CD4-positive, CD25-positive, alpha-beta regulatory T cell (primary cell): ENCODE data around the gene LAGE3. TPM values are rescaled to one million over a fixed set of nuclear protein-coding genes. Genes with fewer than 3 reads are reported as not detected.
A peak's percentile ranks its signal among the peaks of the same experiment; 100 is the strongest.

Experiments
- ATAC-seq, 2 donors: fragments of 150-1000 bp; cut with Tn5 transposase; one replicate each; pipeline ENCODE4 v1.10.0; 2021; ENCODE audit warnings: low read depth in 2 of 2, moderate number of reproducible peaks in 2 of 2, moderate library complexity in 1 of 2
- DNase-seq, 3 donors: peaks; one replicate each; pipeline versions ENCODE4 v3.0.0 to v3.0.0-alpha.2; 2012 to 2022; ENCODE audit warnings: mixed read lengths in 1 of 3
- H3K27ac ChIP-seq: one replicate; pipeline ENCODE4 v1.7.0; 2013; ENCODE audit warnings: mild to moderate bottlenecking, low read length; ENCODE audit not compliant: insufficient read depth, poor library complexity, severe bottlenecking
- H3K27me3 ChIP-seq: one replicate; pipeline ENCODE4 v1.7.0; 2013; ENCODE audit warnings: low read length; ENCODE audit not compliant: control insufficient read depth, insufficient read depth
- H3K36me3 ChIP-seq: one replicate; pipeline ENCODE4 v1.7.0; 2013; ENCODE audit warnings: mild to moderate bottlenecking, low read length, moderate library complexity; ENCODE audit not compliant: control insufficient read depth, insufficient read depth
- H3K4me1 ChIP-seq: 2 replicates; pipeline ENCODE4 v1.7.0; 2013; ENCODE audit warnings: mild to moderate bottlenecking, low read length; ENCODE audit not compliant: insufficient read depth, control insufficient read depth, poor library complexity, severe bottlenecking
- H3K4me3 ChIP-seq: one replicate; pipeline ENCODE4 v1.7.0; 2013; ENCODE audit warnings: low read depth, mild to moderate bottlenecking, low read length, moderate library complexity
- H3K9me3 ChIP-seq, 2 experiments: 1 replicate in 1 of 2; 2 replicates in 1 of 2; pipeline ENCODE4 v1.7.0; 2013; ENCODE audit warnings: low read length in 2 of 2, mild to moderate bottlenecking in 1 of 2, moderate library complexity in 1 of 2; ENCODE audit not compliant: control insufficient read depth in 2 of 2
- H3K27ac Mint-ChIP-seq, 3 donors: one replicate each; pipeline ENCODE4 v1.8.0; 2020 to 2022; ENCODE audit warnings: mild to moderate bottlenecking in 3 of 3, mixed read lengths in 3 of 3, moderate library complexity in 2 of 3
- H3K27me3 Mint-ChIP-seq: one replicate; pipeline ENCODE4 v1.8.0; 2022; ENCODE audit warnings: mild to moderate bottlenecking, mixed read lengths
- H3K36me3 Mint-ChIP-seq: one replicate; pipeline ENCODE4 v1.8.0; 2020; ENCODE audit warnings: mixed read lengths
- H3K4me1 Mint-ChIP-seq, 4 donors: one replicate each; pipeline ENCODE4 v1.8.0; 2020 to 2022; ENCODE audit warnings: mixed read lengths in 4 of 4, mild to moderate bottlenecking in 1 of 4
- H3K4me3 Mint-ChIP-seq, 4 donors: one replicate each; pipeline ENCODE4 v1.8.0; 2020 to 2022; ENCODE audit warnings: mild to moderate bottlenecking in 4 of 4, mixed read lengths in 4 of 4, moderate library complexity in 3 of 4
- H3K9me3 Mint-ChIP-seq, 7 donors: one replicate each; pipeline ENCODE4 v1.8.0; 2020 to 2022; ENCODE audit warnings: mixed read lengths in 7 of 7, mild to moderate bottlenecking in 3 of 7, moderate library complexity in 2 of 7
- polyA plus RNA-seq, 4 donors: library from polyadenylated mRNA; unstranded; fragments of 300-500 nt; fragmentation: Illumina TruSeq; gene quantifications; one replicate each; pipeline ENCODE4 v1.2.3, GENCODE V29; 2021
- total RNA-seq: library from RNA; stranded (reverse); gene quantifications from one replicate; pipeline ENCODE4 v1.2.3, GENCODE V29; 2022

Gene LAGE3
- total and polyA plus RNA-seq, 5 donors from 2014 or later, result 8.9 to 47.9 (median 40.7) TPM

GRCh38 chrX:154495472-154495922 is 16.4 kb upstream of the LAGE3 start:
- no peak overlapping the region for H3K27ac Mint-ChIP-seq
- H3K27me3 ChIP-seq, result no peaks in the 10 kb centered on the region
- no peak overlapping the region for H3K4me3 ChIP-seq
- no peaks in the 10 kb centered on the region for H3K36me3 Mint-ChIP-seq
- no peaks in the 10 kb centered on the region for H3K36me3 ChIP-seq
- no peak for ATAC-seq
- peaks cover 0 to 12% (median 0%) of the 10 kb centered on the region in 4 donors for H3K4me1 Mint-ChIP-seq
- H3K4me3 Mint-ChIP-seq, result peak overlapping the region in 1 of 4 donors; percentile 43
- H3K9me3 Mint-ChIP-seq, result no peaks in the 10 kb centered on the region
- H3K27ac ChIP-seq, result no peak overlapping the region
- H3K9me3 ChIP-seq, result no peaks in the 10 kb centered on the region
- H3K27me3 Mint-ChIP-seq, result no peaks in the 10 kb centered on the region
- H3K4me1 ChIP-seq, result peaks cover 4% of the 10 kb centered on the region
- DNase-seq, result no peak

GRCh38 chrX:154494715-154495114 is 15.6 kb upstream of the LAGE3 start:
- no peak for ATAC-seq
- peaks cover 5% of the 10 kb centered on the region for H3K4me1 ChIP-seq
- DNase-seq, result no peak
- H3K27ac ChIP-seq, result no peak overlapping the region
- Mint-ChIP-seq H3K4me3 (peak overlapping the region in 1 of 4 donors; percentile 10), H3K27ac (peak overlapping the region in 1 of 3 donors; percentile 28), H3K27me3 (no peaks in the 10 kb centered on the region), H3K4me1 (peaks cover 0 to 15% (median 1%) of the 10 kb centered on the region in 4 donors), H3K9me3 (no peaks in the 10 kb centered on the region), H3K36me3 (no peaks in the 10 kb centered on the region)
- H3K36me3 ChIP-seq, result no peaks in the 10 kb centered on the region
- no peak overlapping the region for H3K4me3 ChIP-seq
- H3K27me3 ChIP-seq, result no peaks in the 10 kb centered on the region
- H3K9me3 ChIP-seq, result no peaks in the 10 kb centered on the region

- Histone ChIP-seq H3K9me3 (no peaks in the 10 kb centered on the region), H3K27me3 (no peaks in the 10 kb centered on the region), H3K4me1 (peaks cover 25% of the 10 kb centered on the region), H3K27ac (peak within 1 kb of the TSS; percentile 84), H3K36me3 (no peaks in the 10 kb centered on the region), H3K4me3 (peak within 1 kb of the TSS; percentile 62)
- Mint-ChIP-seq H3K4me3 (peak within 1 kb of the TSS; percentile 89 to 96 (median 92)), H3K27ac (peak within 1 kb of the TSS; percentile 92 to 97 (median 94)), H3K36me3 (no peaks in the 10 kb centered on the region), H3K4me1 (peaks cover 0 to 37% (median 9%) of the 10 kb centered on the region in 4 donors), H3K27me3 (no peaks in the 10 kb centered on the region), H3K9me3 (no peaks in the 10 kb centered on the region)
- ATAC-seq, result peak; percentile 79 to 85
- DNase-seq, result peak; percentile 84 to 94 (median 88)
Observed at GRCh38 chrX:154490414-154491083, 11.5 kb upstream of the LAGE3 start, which contains the start of gene SLC10A3. Gene SLC10A3, minus strand, starts transcription at chrX:154490629. Its CDS starts 1,689 bp downstream, at chrX:154488940.

- Histone ChIP-seq H3K4me1 (peaks cover 31% of the 10 kb centered on the region), H3K27ac (peak overlapping the region; percentile 84), H3K4me3 (peak overlapping the region; percentile 62), H3K9me3 (no peaks in the 10 kb centered on the region), H3K36me3 (peaks cover 2% of the 10 kb centered on the region), H3K27me3 (no peaks in the 10 kb centered on the region)
- Mint-ChIP-seq H3K4me1 (peaks cover 0 to 41% (median 9%) of the 10 kb centered on the region in 4 donors), H3K36me3 (no peaks in the 10 kb centered on the region), H3K9me3 (no peaks in the 10 kb centered on the region), H3K27me3 (no peaks in the 10 kb centered on the region), H3K27ac (peak overlapping the region; percentile 78 to 91 (median 87)), H3K4me3 (peak overlapping the region; percentile 89 to 96 (median 92))
- ATAC-seq (peak; percentile 3 to 6), DNase-seq (peak in 2 of 3 donors; percentile 14 to 62)
Observed at GRCh38 chrX:154490021-154490413, 10.9 kb upstream of the LAGE3 start.

GRCh38 chrX:154489182-154489581 is 10.1 kb upstream of the LAGE3 start:
- Mint-ChIP-seq H3K27ac (peak overlapping the region in 1 of 3 donors; percentile 87), H3K9me3 (no peaks in the 10 kb centered on the region), H3K4me1 (peaks cover 0 to 46% (median 9%) of the 10 kb centered on the region in 4 donors), H3K36me3 (no peaks in the 10 kb centered on the region), H3K4me3 (peak overlapping the region; percentile 89 to 96 (median 92)), H3K27me3 (no peaks in the 10 kb centered on the region)
- H3K4me1 ChIP-seq, result peaks cover 36% of the 10 kb centered on the region
- H3K9me3 ChIP-seq, result no peaks in the 10 kb centered on the region
- no peaks in the 10 kb centered on the region for H3K27me3 ChIP-seq
- peak overlapping the region; percentile 62 for H3K4me3 ChIP-seq
- DNase-seq, result no peak
- peaks cover 3% of the 10 kb centered on the region for H3K36me3 ChIP-seq
- ATAC-seq, result no peak
- H3K27ac ChIP-seq, result no peak overlapping the region

GRCh38 chrX:154488336-154489075 is 9.4 kb upstream of the LAGE3 start:
- Mint-ChIP-seq H3K36me3 (no peaks in the 10 kb centered on the region), H3K27me3 (no peaks in the 10 kb centered on the region), H3K4me1 (peaks cover 0 to 49% (median 9%) of the 10 kb centered on the region in 4 donors), H3K9me3 (no peaks in the 10 kb centered on the region), H3K27ac (peak overlapping the region in 1 of 3 donors; percentile 87), H3K4me3 (peak overlapping the region; percentile 21 to 93 (median 86))
- DNase-seq, result no peak
- Histone ChIP-seq H3K4me1 (peaks cover 36% of the 10 kb centered on the region), H3K4me3 (no peak overlapping the region), H3K27ac (no peak overlapping the region), H3K36me3 (peaks cover 3% of the 10 kb centered on the region), H3K9me3 (no peaks in the 10 kb centered on the region), H3K27me3 (no peaks in the 10 kb centered on the region)
- no peak for ATAC-seq

- Histone ChIP-seq H3K27me3 (no peaks in the 10 kb centered on the region), H3K27ac (no peak overlapping the region), H3K9me3 (no peaks in the 10 kb centered on the region), H3K4me3 (no peak overlapping the region), H3K4me1 (peaks cover 36% of the 10 kb centered on the region), H3K36me3 (peaks cover 3% of the 10 kb centered on the region)
- no peaks in the 10 kb centered on the region for H3K36me3 Mint-ChIP-seq
- DNase-seq (no peak), ATAC-seq (no peak)
- peak overlapping the region in 1 of 3 donors; percentile 26 for H3K27ac Mint-ChIP-seq
- H3K9me3 Mint-ChIP-seq, result no peaks in the 10 kb centered on the region
- H3K4me1 Mint-ChIP-seq, result peaks cover 0 to 51% (median 9%) of the 10 kb centered on the region in 4 donors
- H3K27me3 Mint-ChIP-seq, result no peaks in the 10 kb centered on the region
- peak overlapping the region in 3 of 4 donors; percentile 79 to 86 (median 82) for H3K4me3 Mint-ChIP-seq
Observed at GRCh38 chrX:154487518-154488290, 8.6 kb upstream of the LAGE3 start.
